Measurements from ENCODE around the gene ASS1. TPM values are rescaled to one million over a fixed set of nuclear protein-coding genes. Genes with fewer than 3 reads are reported as not detected.

Gene ASS1
- total RNA-seq, 1 experiment from 2014 or later: 5.8 TPM

- CTCF ChIA-PET: no interaction called here
- POLR2A ChIA-PET (ENCODE audit: low non-redundant PET): no interaction called here
Measured at GRCh38 chr9:130429381-130429780, 15.4 kb upstream of the ASS1 start.

DNA sequence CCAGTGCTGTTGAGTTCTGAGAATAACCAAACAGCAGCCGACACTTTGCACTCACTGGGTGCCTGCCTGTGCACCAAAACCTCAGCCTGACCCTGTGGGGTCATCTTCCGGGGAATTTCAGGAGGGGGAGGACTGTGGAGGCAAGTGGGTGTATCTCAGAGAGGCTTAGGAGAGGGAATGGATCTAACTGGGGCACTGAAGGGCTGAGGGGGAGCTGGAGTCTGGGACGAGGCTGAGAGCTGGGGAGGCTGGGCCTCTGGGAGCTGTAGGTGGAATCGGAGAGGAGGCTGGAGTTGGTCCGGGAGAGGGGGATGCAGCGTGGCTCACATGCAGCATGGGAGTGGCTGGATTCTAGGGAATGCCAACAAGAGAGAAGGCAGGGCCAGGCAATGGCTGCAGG lies 14.9 kb upstream of the ASS1 start:
- DNase-seq (ENCODE audit: low spot score): no peak

More at GRCh38 chr9:130429381-130429780, 15.4 kb upstream of the ASS1 start:
- intact Hi-C loops (cut with micrococcal nuclease; ENCODE audit: unreplicated experiment): no loop called here
- Histone ChIP-seq H3K27me3 (replicated peaks; ENCODE audit: insufficient read depth, low read depth, low read length, poor library complexity) (peaks cover 21% of the 10 kb centered on the region), H3K27ac (ENCODE audit: low read depth, low read length, poor library complexity, severe bottlenecking) (no peak overlapping the region), H3K4me1 (ENCODE audit: insufficient read depth, low read length, poor library complexity, severe bottlenecking) (peaks cover 6% of the 10 kb centered on the region), H3K36me3 (ENCODE audit: insufficient read depth, low read length, poor library complexity, severe bottlenecking) (no peaks in the 10 kb centered on the region), H3K4me3 (ENCODE audit: low read depth, low read length, poor library complexity, severe bottlenecking) (no peak overlapping the region), H3K9me3 (ENCODE audit: low read depth, low read length, poor library complexity, severe bottlenecking) (no peaks in the 10 kb centered on the region)
- TF ChIP-seq EZH2 (IDR thresholded peaks at IDR 0.05; ENCODE audit: borderline replicate concordance, low read depth, low read length, poor library complexity, severe bottlenecking) (no peak), CTCF (conservative IDR thresholded peaks at IDR 0.05; ENCODE audit: low read depth, low read length) (no peak)
- no TSS peak for BruUV-seq (replicated peaks)
- no peak for DNase-seq (ENCODE audit: low spot score)

DNA sequence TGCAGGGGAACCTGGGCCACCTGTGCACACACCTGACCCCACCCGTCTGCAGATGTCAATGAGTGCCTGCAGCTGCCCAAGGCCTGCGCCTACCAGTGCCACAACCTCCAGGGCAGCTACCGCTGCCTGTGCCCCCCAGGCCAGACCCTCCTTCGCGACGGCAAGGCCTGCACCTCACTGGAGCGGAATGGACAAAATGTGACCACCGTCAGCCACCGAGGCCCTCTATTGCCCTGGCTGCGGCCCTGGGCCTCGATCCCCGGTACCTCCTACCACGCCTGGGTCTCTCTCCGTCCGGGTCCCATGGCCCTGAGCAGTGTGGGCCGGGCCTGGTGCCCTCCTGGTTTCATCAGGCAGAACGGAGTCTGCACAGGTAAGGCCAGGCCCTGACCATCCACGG lies 14.5 kb upstream of the ASS1 start:
- TF ChIP-seq CTCF (conservative IDR thresholded peaks at IDR 0.05; ENCODE audit: low read depth, low read length) (no peak), EZH2 (IDR thresholded peaks at IDR 0.05; ENCODE audit: borderline replicate concordance, low read depth, low read length, poor library complexity, severe bottlenecking) (no peak)
- POLR2A ChIA-PET (ENCODE audit: low non-redundant PET): no interaction called here
- Histone ChIP-seq H3K9me3 (ENCODE audit: low read depth, low read length, poor library complexity, severe bottlenecking) (no peaks in the 10 kb centered on the region), H3K4me1 (ENCODE audit: insufficient read depth, low read length, poor library complexity, severe bottlenecking) (peaks cover 6% of the 10 kb centered on the region), H3K36me3 (ENCODE audit: insufficient read depth, low read length, poor library complexity, severe bottlenecking) (no peaks in the 10 kb centered on the region), H3K4me3 (ENCODE audit: low read depth, low read length, poor library complexity, severe bottlenecking) (no peak overlapping the region), H3K27ac (ENCODE audit: low read depth, low read length, poor library complexity, severe bottlenecking) (no peak overlapping the region), H3K27me3 (replicated peaks; ENCODE audit: insufficient read depth, low read depth, low read length, poor library complexity) (peaks cover 23% of the 10 kb centered on the region)
- no TSS peak for BruUV-seq (replicated peaks)
- no peak for DNase-seq (ENCODE audit: low spot score)
- intact Hi-C loops (cut with micrococcal nuclease; ENCODE audit: unreplicated experiment): no loop called here
- CTCF ChIA-PET: interaction anchor here (0.5 kb wide), 1 partner anchor 422 kb away, joined by 4 read pairs; no protein-coding TSS in a partner anchor

More for the DNA sequence above, 14.9 kb upstream of the ASS1 start:
- POLR2A ChIA-PET (ENCODE audit: low non-redundant PET): no interaction called here
- Histone ChIP-seq H3K27ac (ENCODE audit: low read depth, low read length, poor library complexity, severe bottlenecking) (no peak overlapping the region), H3K27me3 (replicated peaks; ENCODE audit: insufficient read depth, low read depth, low read length, poor library complexity) (peaks cover 23% of the 10 kb centered on the region), H3K4me3 (ENCODE audit: low read depth, low read length, poor library complexity, severe bottlenecking) (no peak overlapping the region), H3K36me3 (ENCODE audit: insufficient read depth, low read length, poor library complexity, severe bottlenecking) (no peaks in the 10 kb centered on the region), H3K9me3 (ENCODE audit: low read depth, low read length, poor library complexity, severe bottlenecking) (no peaks in the 10 kb centered on the region), H3K4me1 (ENCODE audit: insufficient read depth, low read length, poor library complexity, severe bottlenecking) (peaks cover 6% of the 10 kb centered on the region)
- no peak for TF ChIP-seq CTCF (conservative IDR thresholded peaks at IDR 0.05; ENCODE audit: low read depth, low read length)
- no peak for TF ChIP-seq EZH2 (IDR thresholded peaks at IDR 0.05; ENCODE audit: borderline replicate concordance, low read depth, low read length, poor library complexity, severe bottlenecking)
- intact Hi-C loops (cut with micrococcal nuclease; ENCODE audit: unreplicated experiment): no loop called here
- no TSS peak for BruUV-seq (replicated peaks)
- CTCF ChIA-PET: interaction anchor here (0.5 kb wide), 1 partner anchor 423 kb away, joined by 4 read pairs; no protein-coding TSS in a partner anchor
